MCF 10A (cell line): ENCODE data around the gene NTMT2. TPM values are rescaled to one million over a fixed set of nuclear protein-coding genes. Genes with fewer than 3 reads are reported as not detected.

Source experiments
- BruUV-seq: library from RNA; stranded (reverse); fragments of 400-500 nt; replicated peaks from 2 replicates; lab custom pipeline; 2021; lab: Mats Ljungman, UMichigan
- CTCF ChIA-PET: fragments of 300-600 bp; sonication (Branson Sonifier 250); formaldehyde crosslinking; extraction: SDS; loops from one replicate; lab custom pipeline; 2021; ENCODE audit warnings: antibody characterized with exemption, inconsistent platforms; lab: Yijun Ruan, JAX
- POLR2A ChIA-PET: fragments of 300-600, 350-650 bp; sonication (Branson Sonifier 250); formaldehyde crosslinking; extraction: SDS; loops from one replicate; lab custom pipeline; 2020; ENCODE audit warnings: antibody characterized with exemption, inconsistent platforms; lab: Yijun Ruan, JAX
- DNase-seq: peaks from one replicate; pipeline ENCODE4 v3.0.0-alpha.2; 2018; ENCODE audit not compliant: unreplicated experiment
- H3K27ac Mint-ChIP-seq: one replicate; pipeline ENCODE4 v1.8.0; 2022; ENCODE audit warnings: mild to moderate bottlenecking, low read depth, mixed read lengths; ENCODE audit not compliant: unreplicated experiment
- H3K27me3 Mint-ChIP-seq: one replicate; pipeline ENCODE4 v1.8.0; 2022; ENCODE audit warnings: mixed read lengths; ENCODE audit not compliant: insufficient read depth, unreplicated experiment
- H3K36me3 Mint-ChIP-seq: one replicate; pipeline ENCODE4 v1.8.0; 2022; ENCODE audit warnings: mild to moderate bottlenecking, moderate library complexity, mixed read lengths; ENCODE audit not compliant: insufficient read depth, unreplicated experiment
- H3K4me1 Mint-ChIP-seq: one replicate; pipeline ENCODE4 v1.8.0; 2022; ENCODE audit warnings: mixed read lengths; ENCODE audit not compliant: insufficient read depth, unreplicated experiment
- H3K4me3 Mint-ChIP-seq: one replicate; pipeline ENCODE4 v1.8.0; 2022; ENCODE audit warnings: mild to moderate bottlenecking, moderate library complexity, mixed read lengths; ENCODE audit not compliant: unreplicated experiment
- H3K9me3 Mint-ChIP-seq: one replicate; pipeline ENCODE4 v1.8.0; 2022; ENCODE audit warnings: mixed read lengths; ENCODE audit not compliant: unreplicated experiment
- CTCF ChIP-seq: fragments of 200-600 bp; IDR thresholded peaks from one replicate; pipeline ENCODE4 v1.8.0; 2022; ENCODE audit warnings: antibody characterized with exemption, mild to moderate bottlenecking; ENCODE audit not compliant: unreplicated experiment
- intact Hi-C: fragments of 100-400 bp; cut with micrococcal nuclease; formaldehyde crosslinking; loops from 2 replicates; pipeline ENCODE4 v1.14.1; 2022
- total RNA-seq: library from RNA; stranded (reverse); gene quantifications from 2 replicates; pipeline ENCODE4 v1.2.3, GENCODE V29; 2022

NTMT2 gene
- total RNA-seq, 1 experiment from 2014 or later, result not detected

GRCh38 chr1:170153417-170153816 is 7.7 kb downstream of the NTMT2 start:
- no peaks in the 10 kb centered on the region for H3K9me3 Mint-ChIP-seq
- ChIA-PET CTCF (interaction anchor here (0.7 kb wide), 1 partner anchor 143 kb away, joined by 3 read pairs; no protein-coding TSS in a partner anchor), POLR2A (no interaction called here)
- no peak for TF ChIP-seq CTCF
- no TSS peak for BruUV-seq
- no peak for DNase-seq
- no peaks in the 10 kb centered on the region for H3K36me3 Mint-ChIP-seq
- intact Hi-C loops, result no loop called here
- no peak overlapping the region for H3K27ac Mint-ChIP-seq
- no peaks in the 10 kb centered on the region for H3K27me3 Mint-ChIP-seq
- no peaks in the 10 kb centered on the region for H3K4me1 Mint-ChIP-seq
- H3K4me3 Mint-ChIP-seq, result no peak overlapping the region

- no TSS peak for BruUV-seq
- Mint-ChIP-seq H3K9me3 (no peaks in the 10 kb centered on the region), H3K27ac (no peak overlapping the region), H3K4me1 (no peaks in the 10 kb centered on the region), H3K27me3 (no peaks in the 10 kb centered on the region), H3K36me3 (no peaks in the 10 kb centered on the region), H3K4me3 (no peak overlapping the region)
- DNase-seq, result no peak
- TF ChIP-seq CTCF, result no peak
- POLR2A ChIA-PET, result interaction anchor here (0.6 kb wide), 1 partner anchor 54 kb away, joined by 3 read pairs; no protein-coding TSS in a partner anchor
- CTCF ChIA-PET, result interaction anchor here (0.7 kb wide), 1 partner anchor 9 kb away, joined by 3 read pairs; the partner anchor contains the start of gene NTMT2
- intact Hi-C loops, result no loop called here
Observed at GRCh38 chr1:170155055-170155454, 9.3 kb downstream of the NTMT2 start.

- Mint-ChIP-seq H3K27me3 (no peaks in the 10 kb centered on the region), H3K9me3 (no peaks in the 10 kb centered on the region), H3K27ac (no peak overlapping the region), H3K36me3 (no peaks in the 10 kb centered on the region), H3K4me3 (no peak overlapping the region), H3K4me1 (no peaks in the 10 kb centered on the region)
- ChIA-PET POLR2A (interaction anchor here (0.6 kb wide), 1 partner anchor 335 kb away, joined by 3 read pairs; no protein-coding TSS in a partner anchor), CTCF (interaction anchor here (0.6 to 0.7 kb wide), 2 partner anchors 370 to 1337 kb away, joined by 4 read pairs; no protein-coding TSS in a partner anchor)
- BruUV-seq, result no TSS peak
- DNase-seq, result no peak
- no peak for TF ChIP-seq CTCF
- intact Hi-C loops, result no loop called here
Observed at GRCh38 chr1:170156594-170156993, 10.8 kb downstream of the NTMT2 start.

- CTCF ChIA-PET, result interaction anchor here (0.6 kb wide), 1 partner anchor 13 kb away, joined by 5 read pairs; no protein-coding TSS in a partner anchor
Observed at GRCh38 chr1:170157820-170158219, 12.1 kb downstream of the NTMT2 start.

More at GRCh38 chr1:170157820-170158219, 12.1 kb downstream of the NTMT2 start:
- POLR2A ChIA-PET, result no interaction called here
- Mint-ChIP-seq H3K27ac (no peak overlapping the region), H3K4me3 (no peak overlapping the region), H3K9me3 (no peaks in the 10 kb centered on the region), H3K4me1 (no peaks in the 10 kb centered on the region), H3K36me3 (no peaks in the 10 kb centered on the region), H3K27me3 (no peaks in the 10 kb centered on the region)
- no TSS peak for BruUV-seq
- no peak for TF ChIP-seq CTCF
- no peak for DNase-seq
- intact Hi-C loops, result no loop called here
